ENCODE data around the gene RAB36. TPM values are rescaled to one million over a fixed set of nuclear protein-coding genes. Genes with fewer than 3 reads are reported as not detected.

Gene RAB36
- total RNA-seq, 2 donors from 2014 or later, result 0.98 to 2.3 TPM

Other genes with a start within 250 kb of the RAB36 start
- 1 to 10 TPM; 1.2 to 2.5 TPM for gene GNAZ, start 75.0 kb upstream of the RAB36 start, total RNA-seq
- under 1 TPM; 0.45 to 0.69 TPM for gene RSPH14, start 3.5 kb upstream of the RAB36 start, total RNA-seq
- 10 to 100 TPM; 39.2 to 57.8 TPM for gene BCR, start 35.0 kb downstream of the RAB36 start, total RNA-seq